Tibial nerve (tissue), 4 donors: ENCODE measurements around the gene DPH2. TPM values are rescaled to one million over a fixed set of nuclear protein-coding genes. Genes with fewer than 3 reads are reported as not detected.

ENCODE experiments used
- DNase-seq, 2 donors: peaks; one replicate each; pipeline ENCODE4 v3.0.0-alpha.2; 2019; ENCODE audit warnings: low spot score in 2 of 2
- H3K27ac ChIP-seq, 4 donors: fragments of 200-600 bp; sonication (generic) in 3 of 4; one replicate each; pipeline ENCODE4 v1.5.1; 2017 to 2019; ENCODE audit warnings: mild to moderate bottlenecking in 1 of 4
- H3K27me3 ChIP-seq, 2 donors: fragments of 200-600 bp; sonication (generic) in 1 of 2; one replicate each; pipeline versions ENCODE4 v1.5.1 to v1.6.0; 2017 to 2019
- H3K36me3 ChIP-seq, 3 donors: fragments of 200-600 bp; sonication (generic); one replicate each; pipeline ENCODE4 v1.5.1; 2018 to 2019
- H3K4me1 ChIP-seq, 4 donors: fragments of 200-600 bp; sonication (generic) in 3 of 4; one replicate each; pipeline ENCODE4 v1.5.1; 2017 to 2019
- H3K4me3 ChIP-seq, 4 donors: fragments of 200-600 bp; sonication (generic) in 3 of 4; one replicate each; pipeline ENCODE4 v1.5.1; 2017 to 2019; ENCODE audit warnings: mild to moderate bottlenecking in 1 of 4, moderate library complexity in 1 of 4
- H3K9me3 ChIP-seq, 4 donors: fragments of 200-600 bp; sonication (generic) in 3 of 4; one replicate each; pipeline ENCODE4 v1.5.1; 2017 to 2019
- CTCF ChIP-seq, 5 experiments: fragments of 200-600 bp in 3 of 5; fragments of 450-650 bp in 2 of 5; sonication (generic) in 3 of 5; IDR thresholded peaks; one replicate each; pipeline ENCODE4 v1.5.1; 2016 to 2019; ENCODE audit warnings: antibody characterized with exemption in 5 of 5, mild to moderate bottlenecking in 3 of 5, moderate library complexity in 2 of 5
- EP300 ChIP-seq, 2 donors: sonication (generic); formaldehyde crosslinking; IDR thresholded peaks; one replicate each; pipeline ENCODE4 v1.6.1; 2017; ENCODE audit warnings: antibody characterized with exemption in 2 of 2, mild to moderate bottlenecking in 1 of 2
- POLR2A ChIP-seq, 2 donors: fragments of 450-650 bp; IDR thresholded peaks; one replicate each; pipeline ENCODE4 v1.6.1; 2017; ENCODE audit warnings: antibody characterized with exemption in 2 of 2, mild to moderate bottlenecking in 2 of 2, moderate library complexity in 2 of 2
- WGBS, 2 donors: methylation state at CpG; one replicate each; pipeline ENCODE4 v1.1.5; 2018; 5-methylcytosine and 5-hydroxymethylcytosine counted together
- total RNA-seq, 4 donors: library from RNA; depleted of rRNA; stranded (reverse); fragments of >200 nt; gene quantifications; one replicate each; pipeline ENCODE4 v1.1.0, GENCODE V29; 2016

Gene DPH2
- total RNA-seq, 4 donors from 2014 or later, result 25.7 to 41.7 (median 31.9) TPM

- TF ChIP-seq CTCF (IDR thresholded peaks at IDR 0.05) (no peak), POLR2A (IDR thresholded peaks at IDR 0.05) (no peak), EP300 (IDR thresholded peaks at IDR 0.05) (no peak)
- DNase-seq, result peak in 1 of 2 donors; percentile 59
- Histone ChIP-seq H3K36me3 (peaks cover 0 to 42% (median 0%) of the 10 kb centered on the region in 3 donors), H3K27ac (peak overlapping the region; percentile 66 to 95 (median 94)), H3K4me3 (peak overlapping the region; percentile 72 to 91 (median 82)), H3K27me3 (no peaks in the 10 kb centered on the region), H3K4me1 (peaks cover 3 to 67% (median 32%) of the 10 kb centered on the region in 4 donors), H3K9me3 (no peaks in the 10 kb centered on the region)
- 1 to 3% methylated on average over 28 to 34 of the region's 34 CpGs for WGBS, 2 donors
Measured at GRCh38 chr1:43975249-43975961, 5.6 kb downstream of the DPH2 start.

GRCh38 chr1:43976045-43976444 lies 6.2 kb downstream of the DPH2 start:
- peaks cover 0 to 42% (median 0%) of the 10 kb centered on the region in 3 donors for H3K36me3 ChIP-seq
- H3K27ac ChIP-seq, result peak overlapping the region in 3 of 4 donors; percentile 92 to 95 (median 95)
- H3K4me1 ChIP-seq, result peaks cover 0 to 67% (median 28%) of the 10 kb centered on the region in 4 donors
- H3K27me3 ChIP-seq, result no peaks in the 10 kb centered on the region
- DNase-seq, result no peak
- peak overlapping the region; percentile 72 to 91 (median 82) for H3K4me3 ChIP-seq
- H3K9me3 ChIP-seq, result no peaks in the 10 kb centered on the region
- TF ChIP-seq EP300 (IDR thresholded peaks at IDR 0.05) (no peak), POLR2A (IDR thresholded peaks at IDR 0.05) (no peak), CTCF (IDR thresholded peaks at IDR 0.05) (no peak)
- 78 to 81% methylated on average over 3 to 4 of the region's 4 CpGs for WGBS, 2 donors

DNA sequence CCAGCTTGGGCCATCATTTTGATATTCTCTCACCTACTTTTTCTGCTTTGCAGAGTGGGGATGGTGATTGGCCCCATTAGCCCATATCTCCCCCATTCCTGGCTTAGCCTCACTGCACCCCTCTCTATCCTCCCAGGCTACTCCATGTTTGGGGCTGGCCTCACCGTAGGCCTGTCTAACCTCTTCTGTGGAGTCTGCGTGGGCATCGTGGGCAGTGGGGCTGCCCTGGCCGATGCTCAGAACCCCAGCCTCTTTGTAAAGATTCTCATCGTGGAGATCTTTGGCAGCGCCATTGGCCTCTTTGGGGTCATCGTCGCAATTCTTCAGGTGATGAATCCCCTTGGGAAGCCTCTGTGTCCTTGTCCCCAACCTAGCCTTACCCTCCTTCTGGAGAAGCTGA lies 7.1 kb downstream of the DPH2 start:
- H3K36me3 ChIP-seq, result peaks cover 0 to 42% (median 0%) of the 10 kb centered on the region in 3 donors
- no peaks in the 10 kb centered on the region for H3K27me3 ChIP-seq
- no peak overlapping the region for H3K4me3 ChIP-seq
- H3K4me1 ChIP-seq, result peaks cover 0 to 60% (median 28%) of the 10 kb centered on the region in 4 donors
- H3K27ac ChIP-seq, result no peak overlapping the region
- whole genome bisulfite sequencing, 2 donors, result 89 to 92% methylated on average over 8 of the region's 8 CpGs
- H3K9me3 ChIP-seq, result no peaks in the 10 kb centered on the region
- DNase-seq, result no peak
- TF ChIP-seq EP300 (IDR thresholded peaks at IDR 0.05) (no peak), POLR2A (IDR thresholded peaks at IDR 0.05) (no peak), CTCF (IDR thresholded peaks at IDR 0.05) (no peak)

GRCh38 chr1:43977376-43978263 lies 7.8 kb downstream of the DPH2 start:
- Histone ChIP-seq H3K27me3 (no peaks in the 10 kb centered on the region), H3K36me3 (peaks cover 0 to 41% (median 0%) of the 10 kb centered on the region in 3 donors), H3K9me3 (no peaks in the 10 kb centered on the region), H3K4me1 (peaks cover 0 to 63% (median 28%) of the 10 kb centered on the region in 4 donors), H3K27ac (peak overlapping the region in 2 of 4 donors; percentile 46 to 73), H3K4me3 (no peak overlapping the region)
- DNase-seq, result no peak
- TF ChIP-seq EP300 (IDR thresholded peaks at IDR 0.05) (no peak), CTCF (IDR thresholded peaks at IDR 0.05) (no peak), POLR2A (IDR thresholded peaks at IDR 0.05) (no peak)
- 79 to 83% methylated on average over 9 of the region's 9 CpGs for WGBS, 2 donors

DNA sequence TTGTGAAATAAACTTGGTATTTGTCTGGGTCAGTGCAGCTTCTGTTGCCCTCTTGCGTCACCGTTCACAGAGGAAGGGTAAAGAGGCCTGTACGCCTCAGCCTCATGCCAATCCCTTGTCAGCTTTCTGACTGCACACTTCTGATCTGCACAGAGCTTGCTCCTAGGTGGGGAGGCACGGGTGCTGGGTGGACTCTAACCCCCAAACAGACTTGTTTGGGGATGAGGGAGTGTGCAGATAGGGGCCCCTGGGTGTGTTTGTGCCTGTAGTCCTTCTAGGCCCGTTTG lies 8.4 kb downstream of the DPH2 start:
- H3K4me3 ChIP-seq, result no peak overlapping the region
- peaks cover 0 to 37% (median 0%) of the 10 kb centered on the region in 3 donors for H3K36me3 ChIP-seq
- peak overlapping the region in 2 of 4 donors; percentile 46 to 73 for H3K27ac ChIP-seq
- H3K9me3 ChIP-seq, result no peaks in the 10 kb centered on the region
- 66 to 70% methylated on average over 5 of the region's 5 CpGs for WGBS, 2 donors
- DNase-seq, result no peak
- no peak for TF ChIP-seq POLR2A (IDR thresholded peaks at IDR 0.05)
- no peak for TF ChIP-seq CTCF (IDR thresholded peaks at IDR 0.05)
- no peak for TF ChIP-seq EP300 (IDR thresholded peaks at IDR 0.05)
- H3K4me1 ChIP-seq, result peaks cover 0 to 69% (median 28%) of the 10 kb centered on the region in 4 donors
- H3K27me3 ChIP-seq, result no peaks in the 10 kb centered on the region
